Vagina (tissue), 2 donors: ENCODE data around the gene GLP2R.

Experiments
- POLR2AphosphoS5 ChIP-seq, 2 donors: sonication (generic); formaldehyde crosslinking; IDR thresholded peaks; one replicate each; pipeline ENCODE4 v1.9.0; 2017; ENCODE audit warnings: antibody characterized with exemption in 2 of 2, mild to moderate bottlenecking in 2 of 2, low read depth in 1 of 2; ENCODE audit not compliant: insufficient read depth in 1 of 2
- TF ChIP-seq, protein P1 (sequence below), 3 experiments: fragments of 450-650 bp in 2 of 3; fragments of 200-600 bp in 1 of 3; sonication (generic) in 1 of 3; IDR thresholded peaks; one replicate each; pipeline ENCODE4 v1.5.1; 2017 to 2019; ENCODE audit warnings: antibody characterized with exemption in 3 of 3, mild to moderate bottlenecking in 2 of 3, moderate library complexity in 2 of 3

- no peak for TF ChIP-seq POLR2AphosphoS5 (IDR thresholded peaks at IDR 0.05; ENCODE audit: insufficient read depth in 1 of 2, low read depth in 1 of 2)
- TF ChIP-seq, protein P1, sequence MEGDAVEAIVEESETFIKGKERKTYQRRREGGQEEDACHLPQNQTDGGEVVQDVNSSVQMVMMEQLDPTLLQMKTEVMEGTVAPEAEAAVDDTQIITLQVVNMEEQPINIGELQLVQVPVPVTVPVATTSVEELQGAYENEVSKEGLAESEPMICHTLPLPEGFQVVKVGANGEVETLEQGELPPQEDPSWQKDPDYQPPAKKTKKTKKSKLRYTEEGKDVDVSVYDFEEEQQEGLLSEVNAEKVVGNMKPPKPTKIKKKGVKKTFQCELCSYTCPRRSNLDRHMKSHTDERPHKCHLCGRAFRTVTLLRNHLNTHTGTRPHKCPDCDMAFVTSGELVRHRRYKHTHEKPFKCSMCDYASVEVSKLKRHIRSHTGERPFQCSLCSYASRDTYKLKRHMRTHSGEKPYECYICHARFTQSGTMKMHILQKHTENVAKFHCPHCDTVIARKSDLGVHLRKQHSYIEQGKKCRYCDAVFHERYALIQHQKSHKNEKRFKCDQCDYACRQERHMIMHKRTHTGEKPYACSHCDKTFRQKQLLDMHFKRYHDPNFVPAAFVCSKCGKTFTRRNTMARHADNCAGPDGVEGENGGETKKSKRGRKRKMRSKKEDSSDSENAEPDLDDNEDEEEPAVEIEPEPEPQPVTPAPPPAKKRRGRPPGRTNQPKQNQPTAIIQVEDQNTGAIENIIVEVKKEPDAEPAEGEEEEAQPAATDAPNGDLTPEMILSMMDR (IDR thresholded peaks at IDR 0.05): no peak
Observed at GRCh38 chr17:9908649-9909042, 82.9 kb downstream of the GLP2R start.
